Stimulated activated CD8-positive, alpha-beta memory T cell treated with anti-CD3 and anti-CD28 coated beads, Interleukin-2, amount 100 ng/mL, for 1 hour (primary cell): ENCODE measurements around the gene CEND1.
"Not testable (repeated sequence)": the region's sequence is repeated elsewhere in the genome, so short reads cannot be mapped to it uniquely, and the experiment has no call there.

ENCODE experiments used
- DNase-seq, 2 donors: peaks; one replicate each; pipeline ENCODE4 v3.0.0-alpha.2; 2020; ENCODE audit warnings: low read depth in 2 of 2

The CEND1 gene

GRCh38 chr11:763549-764321 is 26.2 kb downstream of the CEND1 start:
- no peak for DNase-seq

GRCh38 chr11:763073-763463 is 26.8 kb downstream of the CEND1 start:
- no peak for DNase-seq

GRCh38 chr11:762421-763072 is 27.3 kb downstream of the CEND1 start:
- no peak for DNase-seq

- DNase-seq, result no peak
These were observed 28.3 kb downstream of the CEND1 start for GRCh38 chr11:761526-762108.

- no peak for DNase-seq
These were observed 29.7 kb downstream of the CEND1 start for GRCh38 chr11:760236-760635.

- no peak for DNase-seq
These were observed 40.2 kb downstream of the CEND1 start for GRCh38 chr11:749731-750130.

- no peak for DNase-seq
These were observed 41.9 kb downstream of the CEND1 start for GRCh38 chr11:748007-748359.

- peak; percentile 62 to 66 for DNase-seq
These were observed 42.5 kb downstream of the CEND1 start, which contains the start of gene TALDO1 for GRCh38 chr11:747158-748006. Gene TALDO1 (plus strand): TSS chr11:747464. CDS start chr11:747482, 18 bp downstream.

GRCh38 chr11:746289-747157 is 43.4 kb downstream of the CEND1 start:
- DNase-seq, result no peak

GRCh38 chr11:745428-745827 is 44.5 kb downstream of the CEND1 start:
- no peak for DNase-seq

- no peak for DNase-seq
These were observed 47.2 kb downstream of the CEND1 start for GRCh38 chr11:742571-743201.

GRCh38 chr11:742156-742546 is 47.7 kb downstream of the CEND1 start:
- DNase-seq, result no peak

GRCh38 chr11:737899-738298 is 52.0 kb downstream of the CEND1 start:
- not testable (repeated sequence) for DNase-seq

GRCh38 chr11:737366-737765 is 52.5 kb downstream of the CEND1 start:
- DNase-seq, result no peak
